HuH-7 (cell line): ENCODE results near the gene VTCN1.
A peak's percentile ranks its signal among the peaks of the same experiment; 100 is the strongest.

ENCODE experiments used
- DNase-seq: peaks from one replicate; pipeline ENCODE4 v3.0.0; 2011; ENCODE audit warnings: low spot score

Gene VTCN1

DNA sequence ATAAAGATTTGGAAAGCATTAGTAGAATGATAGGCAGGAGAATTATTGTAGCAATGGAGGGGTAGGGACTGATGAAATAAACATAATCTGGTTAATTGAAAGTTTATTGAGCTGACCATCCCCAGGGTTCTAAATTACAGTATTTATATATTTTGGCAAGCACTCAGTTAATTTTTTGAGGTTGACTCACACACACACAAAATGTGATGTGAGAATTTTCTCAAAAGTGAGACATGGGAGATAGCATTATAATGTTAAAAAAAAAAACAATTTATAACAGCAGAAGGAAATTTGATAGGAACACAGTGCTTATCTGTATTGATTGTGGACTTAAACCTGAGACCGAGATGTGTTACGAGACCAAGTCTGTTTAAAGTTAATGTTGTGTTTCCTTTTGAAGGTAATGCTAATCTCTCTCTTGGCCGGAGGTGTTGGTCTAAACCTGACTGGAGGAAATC, 113.7 kb downstream of the VTCN1 start:
- no peak for DNase-seq

DNA sequence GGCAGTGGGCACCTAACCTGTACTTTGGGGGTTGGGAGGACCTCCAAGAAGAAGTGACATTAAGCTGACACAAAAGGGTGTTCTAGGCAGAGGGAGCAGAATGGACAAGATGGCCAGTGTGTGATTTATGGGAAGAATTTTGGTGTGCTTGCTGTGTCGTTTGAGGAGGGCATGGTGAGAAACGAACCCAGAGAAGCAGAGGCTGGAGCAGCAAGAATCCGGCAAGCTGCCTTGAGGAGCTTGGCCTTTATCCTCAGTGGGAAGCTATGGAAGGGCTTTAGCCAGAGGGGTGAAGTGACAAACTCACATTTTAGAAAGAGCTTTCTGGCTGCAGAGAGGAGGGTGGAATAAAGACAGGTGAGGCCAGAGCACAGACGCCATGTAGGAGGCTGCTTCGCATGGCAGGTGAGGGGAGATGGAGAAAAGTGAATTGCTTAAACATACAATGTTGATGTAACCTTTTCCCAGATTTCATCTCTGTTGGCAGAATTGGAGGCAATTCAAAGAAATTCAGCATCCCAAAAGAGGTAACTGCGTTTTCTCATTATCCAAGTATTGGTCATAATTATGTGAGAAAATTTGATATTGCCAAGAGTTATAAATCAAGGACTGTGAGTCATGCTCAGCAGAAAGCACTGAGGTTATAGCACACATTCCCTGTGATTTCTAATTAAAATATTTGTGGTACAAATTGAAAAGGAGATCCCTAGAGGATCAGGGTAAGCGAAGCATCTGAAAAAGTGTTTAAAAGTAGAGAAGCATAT, 115.7 kb downstream of the VTCN1 start:
- no peak for DNase-seq

DNA sequence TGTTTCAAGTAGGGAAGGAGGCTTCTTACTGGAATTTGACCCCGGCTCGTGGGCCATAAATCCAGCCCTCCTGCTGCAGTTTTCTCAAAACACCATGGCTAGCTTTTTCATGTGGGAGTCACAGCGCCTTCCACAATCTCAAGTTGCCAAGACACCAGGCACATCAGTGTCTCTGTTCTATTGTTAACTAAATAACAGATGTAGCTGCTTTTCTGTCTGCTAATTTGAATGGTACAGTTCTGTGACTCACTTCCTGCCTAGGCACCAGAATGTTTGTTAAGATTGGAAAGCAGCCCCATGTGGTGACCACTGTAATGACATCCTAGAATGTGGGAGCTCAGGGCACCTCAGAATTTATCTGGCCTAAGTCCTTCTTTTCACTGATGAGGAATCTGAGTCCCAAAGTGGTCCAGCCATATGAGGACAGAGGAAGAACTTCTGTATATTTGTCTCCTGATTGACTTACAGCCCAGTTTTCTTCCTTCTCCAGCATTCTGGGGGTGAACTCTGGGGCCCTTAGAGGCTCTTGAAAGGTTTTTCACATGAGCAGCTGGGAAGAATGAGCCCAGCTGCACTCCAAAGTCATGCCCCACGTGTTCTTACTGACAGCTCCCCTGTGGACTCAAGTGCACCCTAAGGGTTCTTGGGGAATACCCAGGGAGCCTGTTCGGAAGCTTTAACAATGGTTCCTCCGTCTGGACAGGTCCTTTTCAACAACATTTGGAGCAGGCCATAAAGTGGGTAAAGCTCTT, 116.7 kb downstream of the VTCN1 start:
- DNase-seq = peak; percentile 12
